Esophagus mucosa (tissue), 1 donor: ENCODE data around the gene SLC16A8. TPM values are rescaled to one million over a fixed set of nuclear protein-coding genes. Genes with fewer than 3 reads are reported as not detected.
A peak's percentile ranks its signal among the peaks of the same experiment; 100 is the strongest.
"Not testable (repeated sequence)": the region's sequence is repeated elsewhere in the genome, so short reads cannot be mapped to it uniquely, and the experiment has no call there.

Source experiments
- ATAC-seq: fragments of 200-7000 bp; cut with Tn5 transposase; one replicate; pipeline ENCODE4 v1.9.1; 2020
- total RNA-seq: library from RNA; stranded (reverse); gene quantifications from one replicate; pipeline ENCODE4 v1.2.4, GENCODE V29; 2023
- donor health status: DM: yes; HTN: yes; CAD: no.

The SLC16A8 gene
- total RNA-seq, result 0.24 TPM

GRCh38 chr22:38083931-38084631 lies at the start of gene SLC16A8:
SLC16A8 (minus strand) TSS chr22:38084184; CDS start chr22:38082873, 1,311 bp downstream.
- ATAC-seq, result no peak

- no peak for ATAC-seq
These were observed 49.3 kb upstream of the SLC16A8 start for GRCh38 chr22:38133331-38133730.

GRCh38 chr22:38132794-38133193 lies 48.8 kb upstream of the SLC16A8 start:
- no peak for ATAC-seq

- ATAC-seq, result no peak
These were observed 48.2 kb upstream of the SLC16A8 start for GRCh38 chr22:38132136-38132535.

GRCh38 chr22:38131399-38131798 lies 47.4 kb upstream of the SLC16A8 start:
- ATAC-seq, result no peak

GRCh38 chr22:38129856-38130255 lies 45.9 kb upstream of the SLC16A8 start:
- no peak for ATAC-seq

GRCh38 chr22:38129021-38129420 lies 45.0 kb upstream of the SLC16A8 start:
- no peak for ATAC-seq

- no peak for ATAC-seq
These were observed 43.9 kb upstream of the SLC16A8 start for GRCh38 chr22:38127869-38128268.

GRCh38 chr22:38126928-38127668 lies 43.1 kb upstream of the SLC16A8 start:
- ATAC-seq, result no peak

- peak; percentile 29 for ATAC-seq
These were observed 41.8 kb upstream of the SLC16A8 start for GRCh38 chr22:38125751-38126201.

- ATAC-seq, result no peak
These were observed 41.1 kb upstream of the SLC16A8 start for GRCh38 chr22:38125038-38125610.

GRCh38 chr22:38124236-38124974 lies 40.4 kb upstream of the SLC16A8 start:
- ATAC-seq, result peak; percentile 70

- ATAC-seq, result no peak
These were observed 38.6 kb upstream of the SLC16A8 start for GRCh38 chr22:38122616-38123015.

- peak; percentile 86 for ATAC-seq
These were observed 36.6 kb upstream of the SLC16A8 start for GRCh38 chr22:38120359-38121110.

- not testable (repeated sequence) for ATAC-seq
These were observed 34.8 kb upstream of the SLC16A8 start for GRCh38 chr22:38118747-38119146.

GRCh38 chr22:38118182-38118581 lies 34.2 kb upstream of the SLC16A8 start:
- ATAC-seq, result no peak

- ATAC-seq, result not testable (repeated sequence)
These were observed 33.6 kb upstream of the SLC16A8 start for GRCh38 chr22:38117556-38117955.

GRCh38 chr22:38115423-38116205 lies 31.6 kb upstream of the SLC16A8 start:
- no peak for ATAC-seq

GRCh38 chr22:38114484-38115398 lies 30.8 kb upstream of the SLC16A8 start:
- ATAC-seq, result peak; percentile 66

GRCh38 chr22:38112381-38112780 lies 28.4 kb upstream of the SLC16A8 start:
- ATAC-seq, result peak; percentile 65
